HFF-Myc (cell line): ENCODE results near the gene MYO18A.

ENCODE experiments used
- DNase-seq: peaks from one replicate; pipeline ENCODE4 v3.0.0-alpha.2; 2011; ENCODE audit warnings: low read depth; ENCODE audit errors: extremely low read depth
- H3K4me3 ChIP-seq: replicated peaks from 2 replicates; pipeline ENCODE4 v1.5.1; 2011; ENCODE audit warnings: low read depth, mild to moderate bottlenecking, control low read depth, low read length
- TF ChIP-seq, protein P1 (sequence below): IDR thresholded peaks from 2 replicates; pipeline ENCODE4 v1.5.1; 2012; ENCODE audit warnings: mild to moderate bottlenecking, low read depth, low read length, control low read depth; ENCODE audit errors: missing control alignments

The MYO18A gene

DNA sequence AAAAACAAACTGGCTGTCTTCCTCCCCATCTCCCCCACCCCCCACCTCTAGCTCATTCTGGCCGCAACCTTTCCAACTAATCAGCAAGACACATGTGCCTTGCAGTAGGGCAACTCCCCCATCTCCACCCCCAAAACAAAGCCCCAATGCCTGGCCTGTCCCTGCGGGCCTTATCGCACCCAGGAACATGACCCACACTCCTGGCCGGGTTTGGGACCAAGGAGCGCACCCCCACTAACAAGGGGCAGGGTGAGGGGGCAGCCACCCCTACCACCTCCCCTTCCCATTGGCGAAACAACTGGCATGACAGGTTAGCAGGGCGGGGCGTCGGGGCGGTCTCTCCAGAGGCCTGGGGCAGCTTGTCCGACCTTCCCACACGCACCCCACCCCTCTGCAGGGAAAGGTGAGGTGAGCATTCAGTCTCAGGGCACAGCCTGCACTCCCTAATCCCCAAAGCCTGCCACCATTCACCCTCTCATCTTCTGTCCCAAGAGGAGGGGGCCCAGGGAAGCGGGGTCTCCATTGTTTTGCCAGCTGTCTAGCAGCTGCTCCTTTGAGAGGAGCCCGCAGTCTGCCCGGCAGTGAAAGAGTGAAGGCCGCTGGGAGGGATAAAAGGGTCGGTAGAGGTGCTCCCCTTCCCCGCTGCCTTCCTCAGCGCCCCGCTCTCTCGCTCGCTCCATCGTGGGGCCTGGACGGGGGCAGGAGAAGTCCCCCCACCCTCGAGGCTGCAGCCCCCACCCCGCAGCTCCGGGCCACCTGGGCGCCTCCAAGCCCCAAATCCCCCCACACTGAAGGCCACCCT lies 765 bp downstream of the MYO18A start:
- no peak for DNase-seq
- H3K4me3 ChIP-seq, result peak overlapping the region; percentile 53
- TF ChIP-seq, protein P1, sequence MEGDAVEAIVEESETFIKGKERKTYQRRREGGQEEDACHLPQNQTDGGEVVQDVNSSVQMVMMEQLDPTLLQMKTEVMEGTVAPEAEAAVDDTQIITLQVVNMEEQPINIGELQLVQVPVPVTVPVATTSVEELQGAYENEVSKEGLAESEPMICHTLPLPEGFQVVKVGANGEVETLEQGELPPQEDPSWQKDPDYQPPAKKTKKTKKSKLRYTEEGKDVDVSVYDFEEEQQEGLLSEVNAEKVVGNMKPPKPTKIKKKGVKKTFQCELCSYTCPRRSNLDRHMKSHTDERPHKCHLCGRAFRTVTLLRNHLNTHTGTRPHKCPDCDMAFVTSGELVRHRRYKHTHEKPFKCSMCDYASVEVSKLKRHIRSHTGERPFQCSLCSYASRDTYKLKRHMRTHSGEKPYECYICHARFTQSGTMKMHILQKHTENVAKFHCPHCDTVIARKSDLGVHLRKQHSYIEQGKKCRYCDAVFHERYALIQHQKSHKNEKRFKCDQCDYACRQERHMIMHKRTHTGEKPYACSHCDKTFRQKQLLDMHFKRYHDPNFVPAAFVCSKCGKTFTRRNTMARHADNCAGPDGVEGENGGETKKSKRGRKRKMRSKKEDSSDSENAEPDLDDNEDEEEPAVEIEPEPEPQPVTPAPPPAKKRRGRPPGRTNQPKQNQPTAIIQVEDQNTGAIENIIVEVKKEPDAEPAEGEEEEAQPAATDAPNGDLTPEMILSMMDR, result no peak

DNA sequence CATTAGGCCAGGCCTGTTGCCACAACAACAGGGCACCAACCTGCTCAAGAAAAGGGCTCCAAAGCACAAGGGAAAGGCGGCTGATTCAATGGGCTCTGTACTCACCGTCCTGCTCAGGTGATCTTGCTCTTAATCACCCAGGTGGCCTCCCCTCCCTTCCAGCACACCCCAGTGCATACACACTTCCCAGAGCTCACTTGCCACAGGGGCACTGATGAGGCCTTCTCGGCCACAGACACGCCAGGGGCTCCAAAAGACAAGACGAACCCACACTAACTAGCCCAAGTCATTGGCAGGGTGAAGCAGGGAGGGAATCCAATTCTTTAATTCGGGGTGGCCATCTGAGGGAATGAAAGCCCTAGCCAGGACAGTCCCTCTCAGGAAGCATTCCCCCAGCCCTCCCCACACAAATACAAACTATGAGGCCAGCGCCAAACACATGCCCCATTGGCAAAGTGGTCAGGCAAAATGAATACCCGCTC lies 1.4 kb downstream of the MYO18A start:
- DNase-seq, result no peak
- H3K4me3 ChIP-seq, result peak overlapping the region; percentile 53
- TF ChIP-seq, protein P1, result no peak

DNA sequence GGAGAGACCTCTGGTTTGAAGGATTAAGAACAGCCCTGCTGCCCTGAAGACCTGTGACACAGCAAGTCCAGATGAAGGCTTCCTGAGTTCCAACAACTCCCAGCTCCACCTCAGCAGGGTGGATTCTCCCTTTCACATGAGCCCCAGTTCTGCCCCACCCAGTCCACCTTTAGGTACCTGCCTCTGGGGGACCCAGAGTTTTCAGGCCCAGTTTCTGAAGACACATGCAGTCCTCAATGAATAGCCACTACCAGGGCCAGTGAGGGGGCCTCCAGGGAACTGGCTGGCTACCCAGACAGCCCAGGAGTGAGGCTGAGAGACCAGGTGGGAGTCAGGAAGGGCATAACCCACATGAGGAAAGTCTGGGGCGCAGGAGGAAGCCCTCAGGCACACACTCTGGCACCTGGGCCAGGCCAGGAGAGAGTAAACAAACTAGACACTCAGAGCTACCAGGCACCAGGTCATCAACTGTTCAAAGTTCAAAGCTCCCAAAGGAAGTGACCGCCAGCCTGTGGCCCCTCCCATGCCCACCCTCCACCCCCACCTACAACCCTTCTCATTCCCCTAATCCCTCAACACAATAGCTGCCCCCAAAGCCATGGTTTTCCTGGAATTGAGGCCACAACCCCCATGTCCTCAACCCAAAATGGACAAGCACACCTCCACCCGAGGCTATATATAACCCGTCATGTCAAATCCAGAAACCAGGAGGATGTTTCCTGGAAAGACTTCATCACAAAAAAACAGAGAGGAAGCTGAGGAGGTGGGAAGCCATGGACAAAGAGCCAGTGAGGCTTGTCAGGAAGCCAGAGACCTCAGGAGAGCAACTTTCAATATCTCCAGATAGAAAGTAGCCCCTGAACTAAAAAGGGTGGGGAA lies 2.1 kb downstream of the MYO18A start:
- TF ChIP-seq, protein P1, result no peak
- no peak for DNase-seq
- no peak overlapping the region for H3K4me3 ChIP-seq

DNA sequence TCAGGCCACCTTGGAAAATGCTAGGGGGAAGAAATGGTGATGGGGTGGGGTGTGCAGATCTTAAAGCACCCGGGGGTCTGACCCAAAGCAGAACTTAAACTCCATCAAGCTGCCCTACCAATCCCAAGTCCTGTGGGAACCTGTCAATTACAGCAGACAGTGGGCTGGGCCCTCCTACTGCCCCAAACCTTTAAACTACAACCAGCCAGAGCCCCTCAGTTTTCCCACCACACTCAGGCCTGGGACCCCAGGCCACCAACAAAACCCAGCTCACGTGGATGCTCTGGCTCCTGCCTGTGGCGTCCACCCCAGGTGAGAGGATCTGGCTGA lies 2.7 kb downstream of the MYO18A start:
- DNase-seq, result no peak
- H3K4me3 ChIP-seq, result no peak overlapping the region

DNA sequence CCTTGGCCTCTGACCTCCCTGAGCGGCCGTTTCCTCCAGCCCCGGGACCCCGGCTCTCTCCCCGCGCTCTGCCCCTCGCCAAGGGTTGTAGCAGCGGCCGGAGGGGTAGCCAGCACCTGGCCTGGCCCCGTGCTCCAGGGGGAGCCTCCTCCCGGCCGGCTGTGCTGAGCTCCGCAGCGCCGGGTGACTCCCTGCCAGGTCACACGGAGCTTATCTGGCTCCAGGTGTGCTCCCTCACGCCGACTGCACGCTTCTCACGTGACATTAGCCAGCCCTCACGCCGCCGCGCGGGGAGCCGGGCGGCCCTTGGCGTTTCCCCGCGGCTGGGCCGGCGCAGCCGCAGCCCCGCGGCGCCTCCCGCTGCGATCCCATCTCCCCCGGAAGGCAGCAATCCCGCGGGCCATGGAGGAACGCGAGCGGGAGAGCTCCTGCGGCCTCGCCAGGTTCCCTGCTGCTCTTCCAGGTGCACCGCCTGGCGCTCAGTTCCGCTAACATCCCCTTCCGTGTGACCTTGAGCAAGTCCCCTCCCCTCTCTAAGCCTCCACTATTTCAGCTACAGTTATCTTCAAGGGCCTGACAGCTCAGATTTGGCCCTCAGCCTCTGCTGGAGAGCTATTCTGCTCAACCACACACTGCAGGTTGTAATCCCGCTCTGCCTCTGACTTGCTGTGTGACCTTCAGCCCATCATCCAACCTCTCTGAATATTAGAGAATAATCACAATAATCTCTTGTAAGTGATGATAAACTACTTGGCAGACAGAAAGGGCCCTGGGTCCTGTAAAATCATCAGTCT lies 3.4 kb downstream of the MYO18A start:
- TF ChIP-seq, protein P1, result no peak
- peak overlapping the region; percentile 39 for H3K4me3 ChIP-seq

More for the DNA sequence above, 2.7 kb downstream of the MYO18A start:
- TF ChIP-seq, protein P1, result no peak

DNA sequence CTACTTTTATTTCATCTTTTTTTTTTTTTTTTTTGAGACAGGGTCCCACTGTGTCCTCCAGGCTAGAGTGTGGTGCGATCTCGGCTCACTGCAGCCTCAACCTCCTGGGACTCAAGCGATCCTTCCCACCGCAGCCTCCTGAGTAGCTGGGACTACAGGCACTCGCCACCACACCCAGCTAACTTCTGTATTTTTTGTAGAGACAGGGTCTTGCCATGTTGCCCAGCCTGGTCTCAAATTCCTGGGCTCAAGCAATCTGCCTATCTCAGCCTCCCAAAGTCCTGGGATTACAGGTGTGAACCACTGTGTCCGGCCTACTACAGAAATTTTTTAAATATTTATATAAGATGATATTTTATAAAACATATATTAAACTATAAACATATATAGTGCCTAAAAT lies 4.8 kb downstream of the MYO18A start:
- no peak overlapping the region for H3K4me3 ChIP-seq
- TF ChIP-seq, protein P1, result no peak
- no peak for DNase-seq

More for the DNA sequence above, 3.4 kb downstream of the MYO18A start:
- DNase-seq, result no peak
